A549 (cell line): ENCODE data around the gene OPALIN.

Experiments
- ESRRA ChIP-seq: fragments of 150-350 bp; IDR thresholded peaks from 2 replicates; pipeline ENCODE4 v1.6.1; 2014; ENCODE audit warnings: mild to moderate bottlenecking, low read length, borderline replicate concordance
- TF ChIP-seq, protein P1 (sequence below): fragments of >200 bp; sonication (Bioruptor Twin); formaldehyde crosslinking; IDR thresholded peaks from 3 replicates; pipeline ENCODE4 v1.5.1; 2016
- TF ChIP-seq, protein P2 (sequence below): fragments of 200-600 bp; sonication (generic); IDR thresholded peaks from 2 replicates; pipeline ENCODE4 v1.6.1; 2016; ENCODE audit warnings: antibody characterized with exemption, mild to moderate bottlenecking, moderate library complexity

DNA sequence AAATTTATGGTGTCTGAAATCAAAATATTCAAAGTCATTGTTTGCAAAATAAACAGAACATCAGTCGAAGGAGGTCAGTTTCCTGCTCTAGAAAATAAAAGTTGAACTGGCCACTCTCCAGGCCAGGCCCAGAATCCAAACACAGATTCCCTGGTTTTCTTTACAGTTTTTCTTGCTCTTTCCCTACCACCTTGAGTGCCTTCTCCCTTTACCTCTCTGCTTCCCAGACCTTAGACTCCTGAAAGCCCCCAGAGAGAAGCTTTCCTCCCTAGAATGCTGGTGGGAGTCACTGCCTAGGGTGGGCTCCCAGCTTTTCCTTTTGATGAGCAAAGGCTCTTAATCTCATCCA lies 48.5 kb downstream of the OPALIN start:
- TF ChIP-seq, protein P1, sequence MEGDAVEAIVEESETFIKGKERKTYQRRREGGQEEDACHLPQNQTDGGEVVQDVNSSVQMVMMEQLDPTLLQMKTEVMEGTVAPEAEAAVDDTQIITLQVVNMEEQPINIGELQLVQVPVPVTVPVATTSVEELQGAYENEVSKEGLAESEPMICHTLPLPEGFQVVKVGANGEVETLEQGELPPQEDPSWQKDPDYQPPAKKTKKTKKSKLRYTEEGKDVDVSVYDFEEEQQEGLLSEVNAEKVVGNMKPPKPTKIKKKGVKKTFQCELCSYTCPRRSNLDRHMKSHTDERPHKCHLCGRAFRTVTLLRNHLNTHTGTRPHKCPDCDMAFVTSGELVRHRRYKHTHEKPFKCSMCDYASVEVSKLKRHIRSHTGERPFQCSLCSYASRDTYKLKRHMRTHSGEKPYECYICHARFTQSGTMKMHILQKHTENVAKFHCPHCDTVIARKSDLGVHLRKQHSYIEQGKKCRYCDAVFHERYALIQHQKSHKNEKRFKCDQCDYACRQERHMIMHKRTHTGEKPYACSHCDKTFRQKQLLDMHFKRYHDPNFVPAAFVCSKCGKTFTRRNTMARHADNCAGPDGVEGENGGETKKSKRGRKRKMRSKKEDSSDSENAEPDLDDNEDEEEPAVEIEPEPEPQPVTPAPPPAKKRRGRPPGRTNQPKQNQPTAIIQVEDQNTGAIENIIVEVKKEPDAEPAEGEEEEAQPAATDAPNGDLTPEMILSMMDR, result no peak
- no peak for TF ChIP-seq ESRRA
- TF ChIP-seq, protein P2, sequence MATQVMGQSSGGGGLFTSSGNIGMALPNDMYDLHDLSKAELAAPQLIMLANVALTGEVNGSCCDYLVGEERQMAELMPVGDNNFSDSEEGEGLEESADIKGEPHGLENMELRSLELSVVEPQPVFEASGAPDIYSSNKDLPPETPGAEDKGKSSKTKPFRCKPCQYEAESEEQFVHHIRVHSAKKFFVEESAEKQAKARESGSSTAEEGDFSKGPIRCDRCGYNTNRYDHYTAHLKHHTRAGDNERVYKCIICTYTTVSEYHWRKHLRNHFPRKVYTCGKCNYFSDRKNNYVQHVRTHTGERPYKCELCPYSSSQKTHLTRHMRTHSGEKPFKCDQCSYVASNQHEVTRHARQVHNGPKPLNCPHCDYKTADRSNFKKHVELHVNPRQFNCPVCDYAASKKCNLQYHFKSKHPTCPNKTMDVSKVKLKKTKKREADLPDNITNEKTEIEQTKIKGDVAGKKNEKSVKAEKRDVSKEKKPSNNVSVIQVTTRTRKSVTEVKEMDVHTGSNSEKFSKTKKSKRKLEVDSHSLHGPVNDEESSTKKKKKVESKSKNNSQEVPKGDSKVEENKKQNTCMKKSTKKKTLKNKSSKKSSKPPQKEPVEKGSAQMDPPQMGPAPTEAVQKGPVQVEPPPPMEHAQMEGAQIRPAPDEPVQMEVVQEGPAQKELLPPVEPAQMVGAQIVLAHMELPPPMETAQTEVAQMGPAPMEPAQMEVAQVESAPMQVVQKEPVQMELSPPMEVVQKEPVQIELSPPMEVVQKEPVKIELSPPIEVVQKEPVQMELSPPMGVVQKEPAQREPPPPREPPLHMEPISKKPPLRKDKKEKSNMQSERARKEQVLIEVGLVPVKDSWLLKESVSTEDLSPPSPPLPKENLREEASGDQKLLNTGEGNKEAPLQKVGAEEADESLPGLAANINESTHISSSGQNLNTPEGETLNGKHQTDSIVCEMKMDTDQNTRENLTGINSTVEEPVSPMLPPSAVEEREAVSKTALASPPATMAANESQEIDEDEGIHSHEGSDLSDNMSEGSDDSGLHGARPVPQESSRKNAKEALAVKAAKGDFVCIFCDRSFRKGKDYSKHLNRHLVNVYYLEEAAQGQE, result no peak
